C4-2B (cell line): ENCODE measurements around the gene SLITRK3.

Experiments
- CTCF ChIP-seq: fragments of 450-650 bp; conservative IDR thresholded peaks from 2 replicates; pipeline ENCODE4 v1.5.1; 2017; ENCODE audit warnings: mild to moderate bottlenecking
- ZFX ChIP-seq: fragments of 450-650 bp; IDR thresholded peaks from 2 replicates; pipeline ENCODE4 v1.6.1; 2017

- TF ChIP-seq CTCF = no peak
- no peak for TF ChIP-seq ZFX
Observed at GRCh38 chr3:165144271-165144670, 51.9 kb downstream of the SLITRK3 start.
